Breast epithelium (tissue), 4 donors: ENCODE measurements around the gene SHISA5. TPM values are rescaled to one million over a fixed set of nuclear protein-coding genes. Genes with fewer than 3 reads are reported as not detected.
A peak's percentile ranks its signal among the peaks of the same experiment; 100 is the strongest.

ENCODE experiments used
- DNase-seq, 2 donors: peaks; one replicate each; pipeline ENCODE4 v3.0.0-alpha.2; 2019; ENCODE audit warnings: low spot score in 2 of 2
- H3K27ac ChIP-seq, 2 donors: fragments of 200-600 bp; sonication (generic) in 1 of 2; one replicate each; pipeline ENCODE4 v1.5.1; 2016 to 2019; ENCODE audit warnings: mild to moderate bottlenecking in 1 of 2
- H3K27me3 ChIP-seq, 2 donors: fragments of 200-600 bp; sonication (generic) in 1 of 2; one replicate each; pipeline versions ENCODE4 v1.5.1 to v1.6.0; 2017 to 2019; ENCODE audit warnings: control low read depth in 1 of 2, mild to moderate bottlenecking in 1 of 2
- H3K36me3 ChIP-seq: fragments of 200-600 bp; one replicate; pipeline ENCODE4 v1.5.1; 2019
- H3K4me1 ChIP-seq, 2 donors: fragments of 200-600 bp; sonication (generic); one replicate each; pipeline ENCODE4 v1.5.1; 2016 to 2019; ENCODE audit warnings: control low read depth in 1 of 2
- H3K4me3 ChIP-seq, 3 donors: fragments of 200-600 bp; sonication (generic); 1 replicate in 2 of 3; 2 replicates in 1 of 3; pipeline ENCODE4 v1.5.1; 2016 to 2019; ENCODE audit warnings: mild to moderate bottlenecking in 3 of 3, moderate library complexity in 2 of 3
- H3K9me3 ChIP-seq, 2 donors: fragments of 200-600 bp; sonication (generic) in 1 of 2; one replicate each; pipeline ENCODE4 v1.5.1; 2016 to 2019; ENCODE audit warnings: control low read depth in 1 of 2
- POLR2A ChIP-seq: fragments of 450-650 bp; IDR thresholded peaks from one replicate; pipeline ENCODE4 v1.6.1; 2016; ENCODE audit warnings: antibody characterized with exemption, mild to moderate bottlenecking, moderate library complexity
- POLR2AphosphoS5 ChIP-seq, 3 donors: sonication (generic); formaldehyde crosslinking; IDR thresholded peaks; one replicate each; pipeline ENCODE4 v1.6.1; 2017; ENCODE audit warnings: antibody characterized with exemption in 3 of 3
- intact Hi-C: fragments of 100-400 bp; cut with DNase I; formaldehyde crosslinking; loops from one replicate; pipeline ENCODE4 v1.15.1; 2023; ENCODE audit warnings: low total_unique reads
- total RNA-seq, 3 donors: library from RNA; depleted of rRNA; stranded (reverse); fragments of >200 nt; gene quantifications; one replicate each; pipeline ENCODE4 v1.1.0, GENCODE V29; 2016
- TF ChIP-seq, protein P1 (sequence below), 3 donors: fragments of 450-650 bp; IDR thresholded peaks; one replicate each; pipeline ENCODE4 v1.5.1; 2016 to 2017; ENCODE audit warnings: antibody characterized with exemption in 3 of 3, mild to moderate bottlenecking in 3 of 3, moderate library complexity in 3 of 3

SHISA5 gene
- total RNA-seq, 3 donors from 2014 or later = 65.6 to 90.1 (median 77.0) TPM

DNA sequence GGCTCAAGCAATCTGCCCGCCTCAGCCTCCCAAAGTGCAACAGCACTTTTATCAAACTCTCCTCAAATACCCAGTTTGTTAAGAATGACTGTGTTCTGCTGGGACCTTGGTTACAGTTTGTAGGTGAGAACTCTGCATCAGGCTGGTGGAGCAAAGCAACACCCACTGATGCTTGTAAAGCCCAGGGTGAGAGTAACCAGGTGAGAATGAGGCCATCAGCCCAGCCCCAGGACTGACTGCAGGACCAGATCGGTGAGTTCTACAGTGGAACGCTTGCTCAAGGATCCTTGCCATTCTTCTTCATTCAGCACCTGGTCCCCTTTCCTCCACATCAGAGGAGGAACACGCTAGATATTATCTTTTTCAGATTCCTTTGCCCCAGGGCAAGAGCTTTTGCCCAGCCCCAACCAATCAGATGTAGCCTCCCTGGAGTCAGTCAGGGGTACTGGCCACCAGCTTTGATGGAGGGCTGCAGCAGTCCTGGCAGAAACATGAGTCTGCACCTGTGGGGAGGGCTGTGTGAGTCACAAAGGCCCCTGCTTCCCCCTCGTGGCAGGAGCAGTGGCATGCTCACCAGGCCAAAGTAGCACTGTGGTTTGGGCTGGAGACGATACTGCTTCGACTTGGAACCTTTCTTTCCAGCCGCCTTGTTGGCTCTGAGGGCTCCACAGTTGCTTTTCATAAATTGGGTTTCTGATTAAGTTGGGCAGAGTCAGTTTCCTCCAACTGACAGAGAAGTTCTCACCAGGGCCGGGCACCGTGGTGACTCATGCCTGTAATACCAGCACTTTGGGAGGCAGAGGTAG is 3.5 kb upstream of the SHISA5 start:
- DNase-seq = peak; percentile 67 to 73
- Histone ChIP-seq H3K27me3 (no peaks in the 10 kb centered on the region), H3K27ac (peak overlapping the region; percentile 55 to 56), H3K9me3 (no peaks in the 10 kb centered on the region), H3K4me3 (no peak overlapping the region), H3K36me3 (no peaks in the 10 kb centered on the region), H3K4me1 (peaks cover 8 to 10% of the 10 kb centered on the region in 2 donors)
- TF ChIP-seq POLR2A (no peak), POLR2AphosphoS5 (IDR thresholded peaks at IDR 0.05) (peak in 1 of 3 donors; percentile 9)
- TF ChIP-seq, protein P1, sequence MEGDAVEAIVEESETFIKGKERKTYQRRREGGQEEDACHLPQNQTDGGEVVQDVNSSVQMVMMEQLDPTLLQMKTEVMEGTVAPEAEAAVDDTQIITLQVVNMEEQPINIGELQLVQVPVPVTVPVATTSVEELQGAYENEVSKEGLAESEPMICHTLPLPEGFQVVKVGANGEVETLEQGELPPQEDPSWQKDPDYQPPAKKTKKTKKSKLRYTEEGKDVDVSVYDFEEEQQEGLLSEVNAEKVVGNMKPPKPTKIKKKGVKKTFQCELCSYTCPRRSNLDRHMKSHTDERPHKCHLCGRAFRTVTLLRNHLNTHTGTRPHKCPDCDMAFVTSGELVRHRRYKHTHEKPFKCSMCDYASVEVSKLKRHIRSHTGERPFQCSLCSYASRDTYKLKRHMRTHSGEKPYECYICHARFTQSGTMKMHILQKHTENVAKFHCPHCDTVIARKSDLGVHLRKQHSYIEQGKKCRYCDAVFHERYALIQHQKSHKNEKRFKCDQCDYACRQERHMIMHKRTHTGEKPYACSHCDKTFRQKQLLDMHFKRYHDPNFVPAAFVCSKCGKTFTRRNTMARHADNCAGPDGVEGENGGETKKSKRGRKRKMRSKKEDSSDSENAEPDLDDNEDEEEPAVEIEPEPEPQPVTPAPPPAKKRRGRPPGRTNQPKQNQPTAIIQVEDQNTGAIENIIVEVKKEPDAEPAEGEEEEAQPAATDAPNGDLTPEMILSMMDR (IDR thresholded peaks at IDR 0.05) = peak in 2 of 3 donors; percentile 46 to 71
- intact Hi-C loops = no loop called here

DNA sequence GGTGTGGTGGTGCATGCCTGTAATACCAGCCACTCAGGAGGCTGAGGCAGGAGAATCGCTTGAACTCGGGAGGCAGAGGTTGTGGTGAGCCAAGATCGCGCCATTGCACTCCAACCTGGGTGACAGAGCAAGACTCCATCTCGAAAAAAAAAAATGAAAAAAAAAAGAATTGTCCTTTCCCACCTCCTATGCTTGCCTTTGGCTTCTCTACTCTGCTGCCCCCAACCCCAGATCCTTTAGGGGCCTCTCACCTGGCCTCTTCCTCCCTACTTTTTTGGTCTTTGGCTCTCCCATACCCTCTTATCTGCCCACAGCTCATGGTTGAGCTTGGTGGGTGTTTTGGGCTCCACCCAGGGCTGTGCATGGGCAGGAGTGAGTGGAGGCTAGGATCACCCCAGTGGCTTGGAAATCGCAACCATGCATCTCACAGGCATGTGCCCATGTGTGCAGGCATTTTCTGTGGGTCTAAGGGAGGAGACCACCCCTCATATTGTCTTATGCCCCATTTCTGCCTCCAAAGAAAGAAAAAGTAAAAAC is 2.1 kb upstream of the SHISA5 start:
- Histone ChIP-seq H3K4me3 (no peak overlapping the region), H3K36me3 (no peaks in the 10 kb centered on the region), H3K4me1 (peaks cover 8 to 10% of the 10 kb centered on the region in 2 donors), H3K27ac (no peak overlapping the region), H3K27me3 (no peaks in the 10 kb centered on the region), H3K9me3 (no peaks in the 10 kb centered on the region)
- intact Hi-C loops = no loop called here
- TF ChIP-seq, protein P1 (IDR thresholded peaks at IDR 0.05) = no peak
- TF ChIP-seq POLR2A (no peak), POLR2AphosphoS5 (IDR thresholded peaks at IDR 0.05) (no peak)
- DNase-seq = no peak

DNA sequence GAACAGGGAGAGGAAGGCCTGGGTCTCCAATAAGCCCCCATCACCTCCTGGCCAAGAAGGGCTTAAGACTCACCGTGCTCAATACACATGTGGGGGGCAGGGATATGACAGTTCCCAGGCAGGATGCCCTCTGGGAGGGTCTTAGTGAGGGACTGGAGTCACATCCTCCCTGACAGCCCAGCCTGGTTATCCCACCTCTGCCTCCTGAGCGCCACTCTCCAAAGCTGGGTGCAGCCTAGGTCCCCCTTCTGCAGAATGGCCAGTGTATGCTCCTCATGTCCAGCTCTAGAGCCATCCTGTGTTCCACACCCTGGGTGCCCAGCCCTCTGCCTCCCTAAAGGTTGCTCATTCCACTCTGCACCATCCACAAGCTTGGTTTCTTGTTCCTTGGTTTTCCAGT is 1.2 kb upstream of the SHISA5 start:
- Histone ChIP-seq H3K27me3 (no peaks in the 10 kb centered on the region), H3K4me3 (peak overlapping the region in 1 of 3 donors; percentile 89), H3K27ac (peak overlapping the region; percentile 92 to 97), H3K9me3 (no peaks in the 10 kb centered on the region), H3K4me1 (peaks cover 8 to 10% of the 10 kb centered on the region in 2 donors), H3K36me3 (no peaks in the 10 kb centered on the region)
- no peak for DNase-seq
- TF ChIP-seq POLR2A (no peak), POLR2AphosphoS5 (IDR thresholded peaks at IDR 0.05) (no peak)
- TF ChIP-seq, protein P1 (IDR thresholded peaks at IDR 0.05) = no peak
- intact Hi-C loops = no loop called here

DNA sequence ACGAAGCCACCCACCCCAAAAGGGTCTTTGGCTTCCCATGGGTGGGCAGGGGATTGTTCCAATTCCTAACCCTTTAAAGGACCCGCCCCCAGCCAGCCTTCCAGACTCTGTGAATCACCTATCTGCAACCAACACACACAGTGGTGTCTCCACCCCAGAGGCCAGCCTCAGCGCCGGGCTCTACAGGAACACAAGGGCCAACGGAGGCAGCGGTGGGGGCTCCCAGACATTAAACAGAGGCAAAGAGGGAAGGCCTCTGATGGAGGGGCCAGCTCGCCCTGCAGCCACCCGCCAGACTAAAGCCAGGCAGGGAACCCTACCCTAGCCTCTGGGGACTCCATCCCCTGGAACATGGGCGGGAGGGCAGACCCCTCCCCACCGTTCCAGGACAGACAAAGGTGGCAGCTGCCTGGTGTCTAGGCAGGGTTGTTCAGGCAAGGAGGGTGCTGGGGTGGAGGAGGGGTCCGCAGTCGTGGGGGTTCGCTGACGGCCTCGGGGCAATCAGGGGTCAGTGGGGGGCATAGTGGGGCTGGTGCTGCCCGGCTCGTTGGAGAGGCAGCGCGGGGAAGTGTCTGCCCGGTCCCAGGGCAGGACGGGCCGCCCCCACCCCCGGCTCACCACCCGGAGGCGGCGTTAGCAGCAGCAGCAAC is 448 bp downstream of the SHISA5 start:
- intact Hi-C loops = no loop called here
- Histone ChIP-seq H3K27ac (peak overlapping the region; percentile 92 to 97), H3K36me3 (no peaks in the 10 kb centered on the region), H3K9me3 (no peaks in the 10 kb centered on the region), H3K27me3 (no peaks in the 10 kb centered on the region), H3K4me3 (peak overlapping the region; percentile 73 to 89 (median 81)), H3K4me1 (peaks cover 8 to 10% of the 10 kb centered on the region in 2 donors)
- peak in 1 of 2 donors; percentile 33 for DNase-seq
- TF ChIP-seq POLR2A = no peak
- no peak for TF ChIP-seq POLR2AphosphoS5 (IDR thresholded peaks at IDR 0.05)
- TF ChIP-seq, protein P1 (IDR thresholded peaks at IDR 0.05) = no peak
